AG09319 (cell line): ENCODE data around the gene OSBPL5.

Experiments used
- DNase-seq: peaks from one replicate; pipeline ENCODE4 v3.0.0-alpha.2; 2010; ENCODE audit warnings: low read depth; ENCODE audit errors: extremely low read depth
- CTCF ChIP-seq: IDR thresholded peaks from 2 replicates; pipeline ENCODE4 v1.5.1; 2011; ENCODE audit warnings: low read depth, mild to moderate bottlenecking, inconsistent platforms, low read length, moderate library complexity

OSBPL5 gene

GRCh38 chr11:3148990-3149851, 15.9 kb downstream of the OSBPL5 start:
- no peak for TF ChIP-seq CTCF
- DNase-seq, result no peak

- no peak for TF ChIP-seq CTCF
- DNase-seq, result no peak
Measured at GRCh38 chr11:3148255-3148989, 16.7 kb downstream of the OSBPL5 start.

- TF ChIP-seq CTCF, result no peak
- DNase-seq, result no peak
Measured at GRCh38 chr11:3147626-3148025, 17.5 kb downstream of the OSBPL5 start.

GRCh38 chr11:3147257-3147619, 17.9 kb downstream of the OSBPL5 start:
- no peak for DNase-seq
- TF ChIP-seq CTCF, result no peak

- DNase-seq, result no peak
- no peak for TF ChIP-seq CTCF
Measured at GRCh38 chr11:3146612-3147256, 18.4 kb downstream of the OSBPL5 start.

DNA sequence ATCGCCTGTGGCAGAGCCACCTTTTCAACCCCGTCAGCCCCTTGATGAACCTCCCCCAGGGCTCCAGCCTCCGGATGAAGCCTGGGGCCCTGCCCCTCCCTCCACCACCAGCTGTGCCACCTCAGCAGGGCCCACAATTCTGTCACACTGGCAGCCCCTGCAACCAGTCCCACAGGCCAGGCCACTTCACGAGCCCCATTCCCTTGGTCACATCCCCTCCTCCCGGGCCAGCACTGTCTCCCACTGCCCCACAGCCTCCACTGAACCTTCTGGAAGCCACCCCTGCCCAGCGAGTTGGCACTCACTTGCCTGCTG, 19.9 kb downstream of the OSBPL5 start:
- no peak for DNase-seq
- TF ChIP-seq CTCF, result no peak
